ENCODE results near the gene SLC2A9. TPM values are rescaled to one million over a fixed set of nuclear protein-coding genes. Genes with fewer than 3 reads are reported as not detected.

Gene SLC2A9
- total and polyA plus RNA-seq, 8 donors, result 1.2 to 5.7 (median 2.4) TPM

DNA sequence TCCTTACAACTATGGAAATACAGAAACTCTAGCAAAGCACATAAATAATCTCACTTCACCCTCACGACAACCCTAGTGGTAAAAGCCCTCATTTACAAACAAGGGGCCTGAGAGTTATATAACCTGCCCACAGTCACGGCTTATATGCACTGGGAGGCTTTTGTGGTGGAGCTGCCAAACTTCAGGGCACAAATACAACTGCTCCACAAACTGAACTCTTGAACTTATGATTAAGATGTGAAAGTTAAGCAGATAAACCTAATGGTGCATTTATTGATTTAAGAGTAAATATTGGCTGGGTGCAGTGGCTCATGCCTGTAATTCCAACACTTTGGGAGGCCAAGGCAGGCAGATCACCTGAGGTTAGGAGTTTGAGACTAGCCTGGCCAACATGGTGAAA lies 19.0 kb downstream of the SLC2A9 start:
- TF ChIP-seq, protein P1, sequence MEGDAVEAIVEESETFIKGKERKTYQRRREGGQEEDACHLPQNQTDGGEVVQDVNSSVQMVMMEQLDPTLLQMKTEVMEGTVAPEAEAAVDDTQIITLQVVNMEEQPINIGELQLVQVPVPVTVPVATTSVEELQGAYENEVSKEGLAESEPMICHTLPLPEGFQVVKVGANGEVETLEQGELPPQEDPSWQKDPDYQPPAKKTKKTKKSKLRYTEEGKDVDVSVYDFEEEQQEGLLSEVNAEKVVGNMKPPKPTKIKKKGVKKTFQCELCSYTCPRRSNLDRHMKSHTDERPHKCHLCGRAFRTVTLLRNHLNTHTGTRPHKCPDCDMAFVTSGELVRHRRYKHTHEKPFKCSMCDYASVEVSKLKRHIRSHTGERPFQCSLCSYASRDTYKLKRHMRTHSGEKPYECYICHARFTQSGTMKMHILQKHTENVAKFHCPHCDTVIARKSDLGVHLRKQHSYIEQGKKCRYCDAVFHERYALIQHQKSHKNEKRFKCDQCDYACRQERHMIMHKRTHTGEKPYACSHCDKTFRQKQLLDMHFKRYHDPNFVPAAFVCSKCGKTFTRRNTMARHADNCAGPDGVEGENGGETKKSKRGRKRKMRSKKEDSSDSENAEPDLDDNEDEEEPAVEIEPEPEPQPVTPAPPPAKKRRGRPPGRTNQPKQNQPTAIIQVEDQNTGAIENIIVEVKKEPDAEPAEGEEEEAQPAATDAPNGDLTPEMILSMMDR (IDR thresholded peaks at IDR 0.05), result no peak
- no peak for DNase-seq
- Histone ChIP-seq H3K27ac (no peak overlapping the region), H3K4me3 (no peak overlapping the region), H3K27me3 (no peaks in the 10 kb centered on the region), H3K4me1 (peaks cover 0 to 16% (median 6%) of the 10 kb centered on the region in 3 donors), H3K9me3 (no peaks in the 10 kb centered on the region), H3K36me3 (no peaks in the 10 kb centered on the region)
- WGBS, 2 donors, result 19 to 21% methylated on average over 2 of the region's 2 CpGs
- intact Hi-C loops (cut with DNase I), result no loop called here
- ATAC-seq, result peak in 3 of 4 donors; percentile 21 to 55 (median 48)
- FAIRE-seq, result no peak

DNA sequence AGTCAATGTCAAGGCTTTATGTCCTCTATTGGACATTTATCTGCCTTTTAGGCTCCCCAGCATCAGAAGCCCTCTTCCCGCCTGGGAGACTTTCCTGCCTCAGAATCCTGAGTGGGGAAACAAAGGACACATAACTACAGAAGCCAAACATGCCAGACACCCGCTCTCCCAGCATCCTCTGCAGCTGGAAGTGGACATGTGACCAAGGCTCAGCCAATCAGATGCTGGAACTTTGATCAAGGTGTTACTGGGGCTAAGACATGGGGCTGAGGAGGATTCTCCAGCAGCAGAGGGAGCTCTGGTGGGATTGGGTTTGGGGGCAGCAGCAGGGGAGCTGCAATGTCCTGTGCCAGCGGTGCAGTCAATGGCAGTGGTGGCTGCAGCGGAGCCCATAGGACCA lies 19.5 kb downstream of the SLC2A9 start:
- Histone ChIP-seq H3K4me1 (peaks cover 0 to 13% (median 6%) of the 10 kb centered on the region in 3 donors), H3K9me3 (no peaks in the 10 kb centered on the region), H3K4me3 (no peak overlapping the region), H3K27ac (no peak overlapping the region), H3K36me3 (no peaks in the 10 kb centered on the region), H3K27me3 (no peaks in the 10 kb centered on the region)
- DNase-seq (no peak), FAIRE-seq (no peak), ATAC-seq (no peak)
- WGBS, 2 donors, result 98 to 100% methylated on average over 4 of the region's 4 CpGs
- TF ChIP-seq, protein P1 (IDR thresholded peaks at IDR 0.05), result no peak
- intact Hi-C loops (cut with DNase I), result no loop called here

DNA sequence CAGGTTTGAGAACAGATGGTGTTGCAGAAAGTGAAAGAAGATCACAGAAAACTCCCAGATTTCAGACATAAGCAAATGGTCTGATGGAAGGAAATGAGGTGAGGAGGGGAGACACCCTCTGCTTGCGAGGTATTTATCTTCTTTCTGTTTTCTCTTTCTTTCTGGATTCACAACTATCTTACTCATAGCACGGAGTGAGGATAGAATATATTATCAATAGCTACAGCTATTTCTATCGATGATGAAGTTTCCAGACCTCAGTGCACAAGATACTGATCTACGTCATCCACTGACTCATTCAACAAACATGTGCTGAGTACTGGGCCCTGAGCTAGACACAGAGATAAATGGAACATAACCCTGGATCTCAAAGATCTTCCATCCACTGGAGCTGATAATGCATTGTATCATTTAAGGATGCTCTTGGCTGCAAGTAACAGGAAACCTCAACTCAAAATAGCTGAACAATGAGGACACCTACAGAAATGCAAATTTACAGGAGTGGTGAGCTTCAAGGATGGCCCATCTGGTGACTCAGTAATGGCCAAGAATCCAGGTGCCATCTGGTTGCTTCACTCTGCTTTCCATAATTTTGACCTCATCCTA lies 21.2 kb downstream of the SLC2A9 start:
- TF ChIP-seq, protein P1 (IDR thresholded peaks at IDR 0.05), result no peak
- ATAC-seq, result no peak
- no peak for DNase-seq
- no peak for FAIRE-seq
- peaks cover 0 to 6% (median 0%) of the 10 kb centered on the region in 3 donors for H3K4me1 ChIP-seq
- H3K36me3 ChIP-seq, result no peaks in the 10 kb centered on the region
- no peak overlapping the region for H3K27ac ChIP-seq
- WGBS, 2 donors, result 77 to 78% methylated on average over 4 of the region's 4 CpGs
- no peak overlapping the region for H3K4me3 ChIP-seq
- intact Hi-C loops (cut with DNase I), result no loop called here
- no peaks in the 10 kb centered on the region for H3K9me3 ChIP-seq
- no peaks in the 10 kb centered on the region for H3K27me3 ChIP-seq

DNA sequence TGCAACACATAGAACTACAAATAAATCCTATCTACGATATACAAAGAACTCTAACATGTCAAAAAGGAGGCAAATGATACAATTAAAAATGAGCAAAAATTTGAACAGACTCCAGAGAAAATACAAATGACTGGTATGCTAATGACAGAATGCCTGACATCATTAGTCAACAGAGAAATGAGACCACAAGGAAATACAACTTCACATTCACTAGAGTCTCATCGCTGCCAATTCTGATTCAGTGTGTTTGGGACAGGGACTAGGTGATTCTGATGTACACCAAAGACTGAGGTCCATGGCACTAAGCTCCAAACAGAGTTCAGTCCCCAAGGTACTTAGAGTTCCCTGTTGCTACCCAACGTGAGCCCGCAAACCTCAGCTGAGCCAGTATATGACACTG lies 23.4 kb downstream of the SLC2A9 start:
- H3K4me3 ChIP-seq, result no peak overlapping the region
- ATAC-seq, result peak in 1 of 4 donors; percentile 18
- TF ChIP-seq, protein P1 (IDR thresholded peaks at IDR 0.05), result no peak
- H3K9me3 ChIP-seq, result no peaks in the 10 kb centered on the region
- H3K4me1 ChIP-seq, result peaks cover 0 to 6% (median 0%) of the 10 kb centered on the region in 3 donors
- H3K36me3 ChIP-seq, result no peaks in the 10 kb centered on the region
- DNase-seq, result no peak
- intact Hi-C loops (cut with DNase I), result no loop called here
- WGBS, 2 donors, result 44 to 50% methylated on average over 4 of the region's 4 CpGs
- H3K27ac ChIP-seq, result no peak overlapping the region
- no peaks in the 10 kb centered on the region for H3K27me3 ChIP-seq
- FAIRE-seq, result no peak

DNA sequence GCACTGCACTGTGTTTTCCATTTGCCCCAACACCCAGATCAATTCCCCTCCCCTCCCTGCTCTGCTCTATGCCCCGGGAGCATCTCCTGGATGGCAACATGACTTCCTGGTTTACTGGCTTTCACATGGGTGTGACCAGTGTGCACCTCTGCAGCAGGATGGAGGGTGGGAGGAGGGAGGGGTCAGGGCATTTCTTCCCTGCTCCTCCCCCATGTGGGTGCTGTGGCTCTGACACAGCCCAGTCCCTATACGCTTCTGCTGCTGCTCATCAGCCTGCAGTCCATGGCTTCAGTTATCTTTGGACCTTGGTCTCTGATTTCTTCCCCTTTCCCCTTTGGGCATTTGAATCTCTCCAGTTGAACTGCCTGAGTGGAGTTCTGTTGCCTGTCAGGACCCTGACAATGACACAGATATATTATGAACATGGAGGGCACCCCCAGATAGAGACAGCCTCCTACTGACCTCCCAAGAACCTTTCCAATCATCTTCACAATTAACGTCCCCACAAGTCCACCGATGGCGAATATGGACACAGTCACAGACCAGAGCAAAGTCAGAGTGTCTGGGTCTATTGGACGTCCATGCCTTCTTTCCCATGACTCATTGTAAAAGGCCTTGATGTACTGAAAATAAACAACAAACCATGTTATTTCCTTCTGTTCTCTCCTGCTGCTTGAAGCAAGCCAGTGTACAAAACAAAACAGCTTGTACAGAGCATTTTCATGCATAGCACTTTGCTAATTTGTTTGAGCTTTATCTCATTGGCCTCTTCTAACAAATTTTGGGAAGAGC lies 24.8 kb downstream of the SLC2A9 start:
- H3K27me3 ChIP-seq, result no peaks in the 10 kb centered on the region
- 62 to 67% methylated on average over 6 of the region's 6 CpGs for WGBS, 2 donors
- no peak for DNase-seq
- intact Hi-C loops (cut with DNase I), result no loop called here
- no peak overlapping the region for H3K4me3 ChIP-seq
- TF ChIP-seq, protein P1 (IDR thresholded peaks at IDR 0.05), result no peak
- peak in 3 of 4 donors; percentile 26 to 40 (median 30) for ATAC-seq
- no peaks in the 10 kb centered on the region for H3K9me3 ChIP-seq
- no peak for FAIRE-seq
- no peaks in the 10 kb centered on the region for H3K36me3 ChIP-seq
- H3K27ac ChIP-seq, result no peak overlapping the region
- no peaks in the 10 kb centered on the region for H3K4me1 ChIP-seq

Data from pancreas (tissue), 10 donors.